ENCODE data around the gene RNF44.
"Not testable (repeated sequence)": the region's sequence is repeated elsewhere in the genome, so short reads cannot be mapped to it uniquely, and the experiment has no call there.

The RNF44 gene

DNA sequence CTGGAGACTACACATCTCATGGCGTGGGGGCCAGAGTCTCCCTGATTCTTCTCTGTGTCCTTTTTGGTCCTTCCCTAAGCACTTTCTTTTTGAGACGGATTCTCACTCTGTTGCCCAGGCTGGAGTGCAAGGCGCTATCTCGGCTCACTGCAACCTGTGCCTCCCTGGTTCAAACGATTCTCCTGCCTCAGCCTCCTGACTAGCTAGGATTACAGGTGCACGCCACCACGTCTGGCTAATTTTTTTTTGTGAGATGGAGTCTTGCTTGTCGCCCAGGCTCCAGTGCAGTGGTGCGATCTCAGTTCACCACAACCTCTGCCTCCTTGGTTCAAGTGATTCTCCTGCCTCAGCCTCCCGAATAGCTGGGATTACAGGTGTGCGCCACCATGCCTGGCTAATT is 13.7 kb upstream of the RNF44 start:
- FAIRE-seq = not testable (repeated sequence)

DNA sequence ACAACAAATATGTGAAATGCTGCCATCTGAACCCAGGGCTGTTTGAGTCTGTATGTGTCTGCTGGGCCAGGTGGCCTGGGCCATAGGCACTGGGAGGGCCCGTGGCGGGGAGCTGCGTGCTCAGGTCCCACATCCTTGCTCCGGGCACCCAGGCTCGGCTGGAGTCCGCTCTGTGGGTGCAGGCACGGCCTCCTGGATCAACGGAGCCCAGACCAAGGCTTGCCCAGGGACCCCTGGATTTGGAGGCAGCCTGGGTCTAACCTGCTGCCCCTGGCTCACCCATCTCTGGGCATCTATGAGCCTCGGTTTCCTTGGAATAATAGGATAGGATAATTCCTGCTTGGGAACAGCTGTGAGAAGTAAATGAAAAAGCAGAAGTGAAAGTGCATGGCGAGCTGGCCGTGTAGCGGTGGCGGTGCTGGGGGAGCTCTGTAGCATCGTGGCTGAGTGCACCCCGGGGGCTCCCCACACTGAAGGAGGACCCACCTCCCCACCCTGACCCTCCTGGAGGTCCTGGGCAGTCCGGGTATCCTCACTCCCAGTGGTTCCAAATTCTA is 13.2 kb upstream of the RNF44 start:
- FAIRE-seq = no peak

DNA sequence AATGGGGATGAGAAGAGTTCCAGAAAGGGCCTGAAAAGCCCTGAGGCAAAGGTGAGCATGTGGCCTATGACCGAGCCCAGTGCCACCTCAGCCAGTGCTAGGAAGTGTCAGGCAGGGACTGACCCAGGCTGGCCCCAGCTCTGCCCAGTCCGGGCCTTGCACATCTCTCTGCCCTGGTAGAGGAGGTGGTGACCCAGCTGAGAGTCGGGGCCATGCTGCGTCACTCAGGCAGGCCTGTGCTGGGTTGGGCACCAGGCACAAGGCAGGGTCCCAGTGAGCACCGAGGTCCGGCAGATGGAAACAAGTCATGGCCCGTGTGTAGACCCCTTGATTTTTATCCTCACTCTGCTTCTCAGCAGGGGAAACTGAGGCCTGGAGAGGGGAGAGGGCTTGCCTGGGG is 12.7 kb upstream of the RNF44 start:
- no peak for FAIRE-seq

DNA sequence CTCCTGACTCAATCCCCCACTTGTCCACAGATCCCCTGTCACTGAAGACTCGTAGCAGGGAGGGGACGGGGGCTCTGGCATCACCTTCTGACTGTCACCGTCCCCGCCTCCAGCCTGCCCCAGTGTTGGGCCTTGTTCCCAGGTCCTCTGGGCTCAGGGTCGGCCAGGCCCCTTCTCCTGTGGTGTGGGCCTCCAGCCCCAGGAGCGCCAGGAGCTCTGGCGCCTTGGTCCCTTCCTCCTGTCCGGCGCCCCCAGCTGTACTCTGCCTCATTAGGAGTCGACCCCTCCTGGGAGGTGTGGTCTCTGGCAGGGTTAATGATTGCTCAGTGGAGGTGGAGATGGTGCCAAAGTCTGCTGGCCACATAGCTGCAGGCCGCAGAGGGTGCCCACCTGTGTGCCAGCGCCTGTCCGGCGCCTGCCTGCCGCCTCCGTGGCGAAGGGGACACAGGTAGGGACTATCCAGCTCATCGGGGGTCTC is 11.8 kb upstream of the RNF44 start, which contains the start of gene CDHR2:
TSS of gene CDHR2 (plus strand) at position 376 of the 478 bp plus-strand sequence. CDS start 16,011 bp downstream, outside the sequence.
- FAIRE-seq = no peak

DNA sequence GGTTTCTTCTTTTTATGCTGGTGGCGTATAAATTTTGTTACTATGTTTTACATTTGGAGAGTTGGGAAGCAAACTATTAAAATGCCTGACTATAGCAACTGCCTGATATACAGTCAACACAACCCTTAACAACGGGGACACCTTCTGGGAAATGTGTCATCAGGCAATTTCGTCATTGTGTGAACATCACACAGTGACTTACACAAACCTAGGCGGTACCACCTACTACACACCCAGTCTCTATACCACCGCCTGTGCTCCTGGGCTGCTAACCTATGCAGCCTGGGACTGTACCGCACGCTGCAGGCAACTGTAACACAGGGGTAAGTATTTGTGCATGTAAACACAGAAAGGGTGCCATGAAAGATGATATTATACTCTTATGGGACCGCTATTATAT is 10.6 kb upstream of the RNF44 start:
- no peak for FAIRE-seq

DNA sequence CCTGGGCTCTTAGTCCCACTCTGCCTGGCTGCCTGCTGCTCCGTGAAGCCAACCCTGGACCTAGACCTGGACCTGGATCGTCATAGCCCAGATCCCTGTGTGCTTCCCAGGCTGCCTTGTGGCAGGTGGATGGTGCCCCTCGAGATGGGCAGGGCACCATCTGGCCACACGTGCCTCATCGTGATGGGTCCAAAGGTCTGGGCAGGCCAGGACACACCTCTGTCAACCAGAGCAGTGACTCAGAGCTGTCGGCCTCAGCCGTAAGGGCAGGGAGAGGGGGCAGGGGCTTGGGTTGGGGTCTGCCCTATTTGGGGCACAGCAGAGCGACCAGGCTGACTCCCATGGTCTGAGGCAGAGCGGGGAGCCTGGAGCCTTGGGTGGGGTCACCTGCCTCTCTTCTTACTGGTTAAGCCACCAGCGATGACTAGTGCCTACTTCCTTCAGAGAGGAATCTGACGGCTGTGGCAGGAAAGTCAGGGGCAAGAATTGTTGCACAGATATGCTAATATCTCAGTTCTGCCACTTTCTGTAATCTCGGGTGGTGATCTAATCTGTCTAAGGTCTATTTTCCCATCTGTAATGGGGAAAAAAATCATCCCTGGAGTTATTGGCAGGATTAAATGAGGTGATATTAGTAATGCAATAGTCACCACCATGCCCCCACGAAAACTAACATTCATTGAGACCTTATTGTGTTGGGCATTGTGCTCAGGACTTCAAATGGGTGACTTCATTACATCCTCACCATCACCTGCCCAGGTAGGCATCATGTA is 8.7 kb upstream of the RNF44 start:
- FAIRE-seq = no peak

DNA sequence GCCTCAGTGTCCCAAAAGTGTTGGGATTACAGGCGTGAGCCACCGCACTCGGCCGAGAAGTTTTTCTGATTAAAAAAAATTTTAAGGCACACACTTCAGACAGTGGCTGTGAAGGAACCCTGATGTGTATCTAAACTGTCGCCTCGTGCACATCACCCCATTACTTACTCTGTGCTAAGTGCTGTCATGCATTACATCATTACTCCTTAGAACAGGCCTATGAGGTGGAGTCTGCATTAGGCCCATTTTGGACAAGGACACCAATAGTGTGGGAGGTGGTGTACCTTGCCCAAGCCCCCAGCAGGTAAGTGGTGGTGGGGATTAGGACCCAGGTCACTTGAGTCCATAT is 8.2 kb upstream of the RNF44 start:
- no peak for FAIRE-seq

DNA sequence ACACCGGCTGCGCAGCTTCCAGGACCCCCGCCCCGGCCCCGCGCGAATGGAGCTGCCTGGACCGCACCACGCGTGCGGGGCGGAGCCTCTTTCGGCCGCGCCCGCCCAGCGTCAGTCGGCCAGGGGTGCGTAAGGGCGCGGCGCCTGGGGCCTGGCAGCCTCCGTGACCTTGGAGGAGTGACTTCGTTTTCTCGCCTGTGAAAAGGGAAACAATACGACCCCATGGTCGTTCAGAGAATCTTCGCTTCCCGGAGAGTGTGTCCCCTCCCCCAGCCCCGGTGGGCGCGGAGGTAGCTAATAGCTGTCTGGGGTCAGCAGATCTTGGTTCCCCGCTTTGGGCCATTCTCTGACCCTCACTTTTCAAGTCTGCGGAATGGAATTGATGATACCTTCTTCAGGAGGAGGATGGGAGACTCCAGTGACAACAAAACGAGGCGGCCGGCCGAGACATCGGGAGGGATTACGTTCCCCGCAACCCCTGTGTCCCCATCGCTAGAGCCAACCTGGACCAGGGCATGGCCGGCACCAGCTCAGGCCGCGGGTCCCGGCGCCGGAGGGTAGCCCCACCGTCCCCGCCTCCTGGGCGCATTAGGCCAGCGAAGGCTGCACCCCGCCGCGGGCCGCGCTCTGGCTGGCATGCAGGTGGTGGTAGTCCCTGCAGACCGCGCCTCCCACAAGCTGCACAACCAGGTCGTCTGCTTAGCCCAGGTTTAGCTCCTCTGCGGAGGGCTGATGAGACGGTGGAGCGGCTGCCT is 6.4 kb upstream of the RNF44 start:
- no peak for FAIRE-seq

DNA sequence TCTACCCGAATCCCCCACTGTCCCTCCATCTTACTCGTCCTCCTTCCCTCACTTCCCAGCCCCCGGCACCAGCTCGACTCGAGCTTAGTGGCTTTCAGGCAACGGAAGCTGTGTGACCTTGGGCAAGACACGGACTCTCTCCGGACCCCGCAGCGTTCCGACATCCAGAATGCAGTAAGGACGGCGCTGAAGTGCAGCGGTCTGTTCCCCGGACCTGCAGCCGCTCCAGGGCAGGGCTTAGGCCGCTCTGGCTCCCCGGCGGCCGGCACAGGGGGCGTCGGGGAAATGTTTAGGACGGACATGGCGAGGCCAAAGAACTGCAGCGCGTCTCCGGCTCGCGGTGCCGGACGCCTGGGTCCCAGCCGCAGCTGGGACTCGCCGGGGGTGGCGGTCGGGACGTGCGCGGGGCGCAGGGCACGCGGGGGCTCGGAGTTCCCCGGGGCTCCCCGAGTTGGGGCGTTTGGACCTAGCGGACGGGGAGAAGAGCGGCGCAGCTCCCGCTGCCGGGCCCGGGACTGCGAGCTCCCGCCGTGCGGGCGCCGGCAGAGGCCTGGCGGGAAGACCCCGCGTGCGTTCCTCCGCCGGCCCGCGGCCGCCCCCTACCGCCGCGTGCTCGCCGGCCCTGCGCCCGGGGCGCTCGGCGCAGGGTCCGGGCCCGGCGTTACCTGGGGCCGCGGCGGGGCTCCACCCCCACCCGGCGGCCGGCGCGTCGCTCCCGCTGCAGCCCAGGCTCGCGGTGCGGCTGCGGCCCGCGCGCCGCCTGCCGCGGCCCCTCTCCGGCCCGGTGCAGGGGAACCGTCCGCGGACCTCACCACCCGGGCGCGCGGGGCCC is 5.6 kb upstream of the RNF44 start:
- no peak for FAIRE-seq

DNA sequence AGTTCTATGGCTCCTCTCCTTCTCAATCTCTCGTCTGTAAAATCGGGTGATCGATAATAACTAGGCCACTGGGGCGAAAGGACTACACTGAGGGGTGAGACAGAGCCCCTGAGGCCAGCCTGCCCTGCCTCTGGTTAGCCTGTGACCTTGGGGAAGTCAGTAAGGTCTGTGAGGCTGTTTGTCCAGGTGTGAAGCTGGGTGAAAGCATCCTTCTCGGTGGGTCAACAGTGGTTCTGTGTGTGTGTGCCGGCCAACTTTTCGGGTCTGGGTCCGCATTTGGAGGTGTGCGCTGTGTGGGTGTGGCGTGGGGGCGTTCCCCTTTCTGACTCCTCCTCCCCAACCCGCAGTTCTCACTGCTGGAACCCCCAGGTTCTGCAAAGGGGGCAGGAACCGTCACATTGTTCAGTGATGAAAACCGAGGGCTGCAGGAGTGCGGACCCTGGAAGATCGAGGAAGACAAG is 5.0 kb upstream of the RNF44 start:
- FAIRE-seq = no peak

DNA sequence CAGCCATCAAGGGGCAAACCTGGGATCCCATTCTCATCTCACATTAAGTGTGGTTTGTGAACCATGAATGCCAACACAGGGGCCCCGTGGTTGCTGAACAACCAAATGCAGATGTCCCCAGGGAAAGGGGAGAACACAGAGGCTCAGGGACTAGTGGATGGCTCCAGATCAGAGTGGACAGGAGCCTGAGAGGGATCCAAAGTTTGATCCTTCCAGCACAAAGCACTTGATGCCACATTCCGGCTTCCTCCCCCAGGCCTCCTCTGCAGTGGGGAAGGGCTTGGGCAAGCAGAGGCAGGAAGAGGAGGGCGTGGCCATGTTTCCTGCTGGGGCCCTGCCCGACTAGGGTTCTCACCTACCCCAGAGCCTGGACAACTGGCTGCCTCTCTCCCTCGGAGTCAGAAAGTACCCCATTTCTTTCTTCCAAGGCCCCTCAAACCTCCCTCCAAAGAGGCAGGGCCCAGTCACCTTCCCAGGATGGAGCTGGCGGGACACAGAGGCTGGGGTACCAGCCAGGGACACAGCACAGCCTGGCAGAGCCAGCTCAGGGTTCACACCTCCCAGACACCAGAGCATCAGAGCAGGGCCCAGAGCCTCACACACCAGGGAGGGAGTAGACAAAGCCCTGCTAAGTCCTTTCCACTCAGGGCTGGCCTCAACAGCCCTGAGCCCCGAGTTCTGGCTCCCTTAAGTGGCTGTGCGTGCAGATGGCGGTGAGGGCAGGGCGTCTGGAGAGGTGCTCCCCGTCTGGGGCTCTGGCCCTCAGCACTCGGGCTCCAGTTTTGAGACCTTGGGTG is 4.3 kb upstream of the RNF44 start:
- no peak for FAIRE-seq

DNA sequence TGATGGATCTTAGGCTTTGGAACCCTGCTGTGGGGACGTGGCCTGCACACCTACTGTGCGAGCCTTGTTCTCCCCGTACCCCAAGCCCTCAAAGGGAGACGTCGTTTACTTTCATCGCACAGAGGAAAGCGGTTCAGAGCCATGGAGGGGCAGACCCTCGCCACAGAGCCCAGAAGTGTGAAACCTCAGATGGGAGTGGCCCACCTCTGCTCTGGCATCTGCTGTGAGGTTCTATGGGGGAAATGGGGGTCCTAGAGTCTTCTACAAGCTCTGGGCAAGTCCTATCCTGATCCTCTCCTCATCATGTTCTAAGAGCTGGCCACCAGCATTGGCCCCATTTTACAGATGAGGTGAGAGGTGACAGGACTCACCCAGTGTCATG is 3.7 kb upstream of the RNF44 start:
- no peak for FAIRE-seq

DNA sequence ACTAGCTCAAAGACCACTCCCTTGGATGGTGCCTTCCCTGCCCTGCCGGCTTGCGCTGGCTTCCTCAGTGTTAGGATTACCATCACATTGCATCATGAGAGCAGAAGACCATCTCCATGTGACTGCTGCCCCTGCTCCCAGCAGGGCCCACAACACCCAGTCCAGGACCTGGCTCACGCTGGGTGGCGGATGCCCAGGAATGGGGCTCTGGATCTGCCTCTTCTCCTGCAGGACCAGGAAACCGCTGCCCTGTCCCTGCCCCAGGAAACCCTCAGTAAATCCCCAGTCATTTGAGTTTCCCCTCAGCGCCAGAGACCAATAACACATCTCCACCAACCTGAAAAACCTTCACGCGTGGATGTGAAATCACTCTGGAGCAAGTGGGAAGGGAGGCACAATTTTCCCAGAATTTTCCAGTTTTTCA is 3.3 kb upstream of the RNF44 start:
- no peak for FAIRE-seq

DNA sequence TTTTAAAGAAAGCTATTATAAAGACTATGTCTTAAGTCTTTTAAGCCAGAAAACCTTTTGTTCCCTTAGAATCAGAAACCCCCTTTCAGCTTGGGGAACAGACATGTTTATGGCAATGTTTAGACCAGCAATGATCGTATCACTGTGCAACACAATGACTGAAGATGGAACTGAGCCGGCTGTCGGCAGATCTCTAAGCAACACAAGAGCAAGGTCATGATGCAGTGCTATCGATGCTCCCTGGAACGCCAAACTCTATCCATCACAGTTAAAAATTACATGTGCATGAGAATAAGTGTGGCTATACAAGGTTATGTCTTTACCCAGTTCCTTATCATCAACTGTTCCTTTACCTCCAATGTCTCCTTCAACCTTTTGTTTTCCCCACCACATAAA is 1.8 kb upstream of the RNF44 start:
- no peak for FAIRE-seq

DNA sequence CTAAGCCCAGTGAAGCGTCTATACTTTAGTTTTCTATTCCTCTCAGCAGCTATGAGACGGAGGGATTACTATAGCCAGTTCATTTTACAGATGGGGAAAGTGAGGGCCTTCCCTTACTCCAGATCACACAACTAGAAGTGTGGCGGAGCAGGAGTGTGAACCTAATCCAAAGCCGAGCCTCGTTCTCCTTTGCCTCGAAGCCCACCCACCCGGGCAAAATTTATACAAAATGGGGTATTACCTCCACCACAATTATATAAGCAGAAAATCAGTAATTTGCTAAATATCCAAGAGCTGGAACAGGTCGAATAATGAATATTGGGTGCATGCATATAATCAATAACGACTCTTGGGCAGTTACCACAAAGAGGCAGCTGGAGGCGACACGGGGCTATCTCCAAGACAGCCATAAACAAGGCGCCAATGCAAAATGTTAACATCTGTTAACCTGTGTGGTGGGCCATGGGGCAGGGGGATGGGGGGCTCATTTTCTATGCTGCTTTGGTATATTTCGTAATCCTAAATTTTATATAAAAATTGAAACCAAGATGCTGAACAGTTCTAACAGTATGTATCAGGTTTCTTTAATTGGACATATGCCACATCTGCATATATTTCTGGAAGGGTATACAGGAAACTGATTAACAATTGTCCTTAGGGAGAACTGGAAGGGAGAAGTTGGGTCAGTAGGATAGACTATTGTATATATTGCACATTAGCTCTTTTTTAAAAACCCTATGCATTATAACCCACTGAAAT is 1.2 kb upstream of the RNF44 start:
- no peak for FAIRE-seq

DNA sequence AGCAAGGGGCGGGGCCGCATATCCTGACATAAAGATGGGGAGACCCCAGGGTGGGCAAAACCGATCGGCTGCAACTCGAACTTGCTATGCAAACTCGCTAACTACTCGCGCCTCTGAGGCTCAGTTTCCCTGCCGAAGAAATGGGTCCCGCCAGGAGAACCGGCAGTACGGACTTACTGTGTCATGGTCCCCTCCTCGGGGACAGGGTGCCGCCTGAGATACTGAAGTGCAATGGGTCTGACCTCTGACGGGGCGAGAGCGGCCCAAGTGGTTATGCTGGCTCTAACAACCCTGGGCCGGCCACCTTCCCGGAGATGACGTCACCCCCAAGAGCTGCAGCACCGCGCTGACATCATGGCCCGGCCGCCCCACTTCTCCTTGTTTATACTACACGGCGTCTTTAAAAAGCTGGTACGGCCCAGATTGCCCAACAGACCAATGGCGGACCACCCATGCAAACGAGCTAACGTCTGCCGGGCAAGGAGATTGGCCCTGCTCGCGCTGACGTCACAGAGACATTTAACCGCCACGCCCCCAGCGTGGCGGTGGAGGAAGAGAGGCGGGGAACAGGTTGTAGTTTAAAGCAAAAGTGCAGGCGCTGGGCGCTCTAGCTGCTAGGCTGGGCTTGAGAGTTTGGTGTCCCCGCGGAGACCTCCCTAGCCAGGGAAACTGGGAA is 490 bp upstream of the RNF44 start:
- FAIRE-seq = peak; percentile 93

DNA sequence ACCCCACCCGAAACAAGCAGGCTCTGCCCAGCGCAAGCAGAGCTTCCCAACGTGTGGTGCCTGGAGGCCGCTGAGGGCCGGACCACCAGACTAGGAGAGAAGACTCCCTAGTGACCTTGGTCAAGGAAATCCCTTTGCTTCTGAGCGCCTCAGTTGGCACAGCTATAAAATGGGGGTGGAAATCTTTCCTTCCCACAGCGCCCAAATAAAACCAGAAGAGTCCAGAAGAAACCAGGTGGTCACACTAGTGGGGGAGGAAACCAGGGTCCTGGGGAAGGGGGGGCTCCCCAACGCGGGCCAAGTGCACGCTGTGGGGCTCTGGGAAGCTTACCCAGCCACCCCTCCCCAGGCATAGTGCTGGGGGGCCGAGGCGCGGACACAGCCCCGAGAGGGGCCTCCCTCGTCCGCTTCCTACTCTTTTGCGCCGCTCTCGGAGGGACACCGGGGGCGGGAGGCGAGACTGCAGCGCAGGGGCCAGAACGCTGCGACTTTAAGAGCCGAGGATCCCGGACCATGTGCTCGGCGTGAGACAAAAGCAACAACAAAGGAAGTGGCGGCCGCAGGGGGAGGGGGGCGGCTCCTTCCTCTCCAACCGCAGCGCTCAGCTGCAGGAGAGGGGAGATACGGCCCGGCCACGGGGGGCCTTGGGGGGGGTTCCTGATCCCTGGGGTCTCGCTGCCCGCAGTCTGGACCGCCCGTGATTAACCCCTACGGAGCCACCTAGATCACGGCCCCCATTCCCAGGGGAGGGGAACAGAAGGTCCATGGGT is 885 bp downstream of the RNF44 start:
- no peak for FAIRE-seq

DNA sequence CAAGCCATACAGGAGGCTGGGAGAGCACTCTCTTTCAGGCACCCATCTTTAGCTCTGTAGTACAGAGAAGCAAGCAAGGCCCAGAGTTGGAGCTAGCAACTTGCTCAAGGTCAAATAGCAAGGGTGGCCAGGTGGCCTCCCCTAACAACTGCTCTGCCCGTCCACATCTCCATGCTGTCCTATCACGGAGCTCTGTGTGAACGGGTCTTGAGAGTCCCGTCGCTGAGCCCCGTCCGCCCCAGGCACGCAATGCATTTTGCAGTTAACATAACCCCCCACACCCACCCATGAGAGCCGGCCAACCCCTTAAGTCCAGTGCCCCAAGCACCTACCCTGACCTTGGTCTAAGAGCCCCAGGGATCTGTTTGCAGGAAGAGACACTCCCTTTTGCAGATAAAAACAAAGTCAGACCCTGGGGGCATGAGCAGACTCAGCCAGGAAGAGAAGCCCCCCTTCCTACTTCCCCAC is 1.5 kb downstream of the RNF44 start:
- no peak for FAIRE-seq

DNA sequence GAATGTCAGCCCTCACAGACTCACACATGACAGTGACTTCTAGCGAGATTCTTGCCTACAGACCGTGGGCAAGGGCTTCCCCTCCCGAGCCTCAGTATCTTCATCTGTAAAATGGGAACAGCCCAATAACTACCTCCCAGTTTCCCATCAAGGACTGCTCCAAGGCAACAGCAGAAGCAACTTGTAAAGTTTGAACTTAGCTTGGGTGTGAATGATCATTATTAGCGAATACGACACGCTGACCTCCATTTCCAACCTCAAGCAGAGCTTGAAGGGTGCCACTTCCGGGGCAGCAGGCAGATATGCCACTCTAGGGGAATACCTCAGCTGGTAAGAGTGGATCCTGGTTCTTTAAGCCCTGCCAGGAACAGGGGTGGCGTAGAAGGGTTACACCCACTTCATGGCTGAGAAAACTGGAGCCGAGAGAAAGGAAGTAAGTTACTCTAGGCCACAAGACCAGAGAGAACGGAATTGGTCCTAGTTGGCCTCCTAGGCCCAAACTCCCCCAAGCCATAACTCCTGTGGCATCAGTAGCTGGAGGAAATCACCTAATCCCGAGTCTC is 2.0 kb downstream of the RNF44 start:
- no peak for FAIRE-seq
